Kidney (tissue), 14 donors: ENCODE measurements around the gene SLC15A4. TPM values are rescaled to one million over a fixed set of nuclear protein-coding genes. Genes with fewer than 3 reads are reported as not detected.

Experiments used
- DNase-seq, 5 donors: peaks; one replicate each; pipeline ENCODE4 v3.0.0-alpha.2; 2013 to 2020
- FAIRE-seq: peaks from 2 replicates; lab custom pipeline; 2012; peaks lifted over from hg19 to GRCh38; lab: Jason Lieb, UNC
- H3K27ac ChIP-seq, 2 donors: one replicate each; pipeline ENCODE4 v1.7.0; 2013; ENCODE audit warnings: low read depth in 2 of 2, low read length in 2 of 2, inconsistent platforms in 1 of 2
- H3K27me3 ChIP-seq: one replicate; pipeline ENCODE4 v1.7.1; 2013; ENCODE audit warnings: low read length, inconsistent platforms; ENCODE audit not compliant: control insufficient read depth, insufficient read depth
- H3K36me3 ChIP-seq, 3 donors: one replicate each; pipeline versions ENCODE4 v1.7.0 to v1.7.1; 2013; ENCODE audit warnings: low read length in 3 of 3, control low read depth in 1 of 3, inconsistent platforms in 1 of 3; ENCODE audit not compliant: insufficient read depth in 3 of 3, control insufficient read depth in 2 of 3
- H3K4me1 ChIP-seq, 3 donors: one replicate each; pipeline versions ENCODE4 v1.7.0 to v1.7.1; 2013; ENCODE audit warnings: low read length in 3 of 3, inconsistent platforms in 1 of 3, low read depth in 1 of 3; ENCODE audit not compliant: control insufficient read depth in 2 of 3, insufficient read depth in 2 of 3
- H3K4me3 ChIP-seq, 3 donors: one replicate each; pipeline versions ENCODE4 v1.7.0 to v1.8.1; 2013; ENCODE audit warnings: low read length in 3 of 3, control low read depth in 1 of 3, inconsistent platforms in 1 of 3
- H3K9ac ChIP-seq, 3 donors: one replicate each; pipeline versions ENCODE4 v1.7.0 to v1.7.1; 2013; ENCODE audit warnings: low read length in 3 of 3, control low read depth in 1 of 3, inconsistent platforms in 1 of 3
- H3K9me3 ChIP-seq, 3 donors: one replicate each; pipeline versions ENCODE4 v1.7.0 to v1.7.1; 2013; ENCODE audit warnings: low read length in 3 of 3, control low read depth in 1 of 3, inconsistent platforms in 1 of 3; ENCODE audit not compliant: control insufficient read depth in 2 of 3, insufficient read depth in 1 of 3
- intact Hi-C: fragments of 100-400 bp; cut with DNase I; formaldehyde crosslinking; loops from one replicate; pipeline ENCODE4 v1.11.1; 2022
- polyA plus RNA-seq: library from polyadenylated mRNA; stranded (reverse); fragments of 350-450 nt; fragmentation: Illumina TruSeq; extraction: RNeasy Lipid Tissue Mini Kit (QIAGEN cat#74804); gene quantifications from one replicate; pipeline ENCODE4 v1.2.3, GENCODE V29; 2014; ENCODE audit warnings: low read depth, low replicate concordance; ENCODE audit not compliant: insufficient read depth
- total RNA-seq: library from RNA; stranded (reverse); fragmentation: NEBNext Ultra II Directional; extraction: Animal tissue kit (Norgen Biotek cat#: 25700); gene quantifications from one replicate; pipeline ENCODE4 v1.2.1, GENCODE V29; 2021
- TF ChIP-seq, protein P1 (sequence below): IDR thresholded peaks from 3 replicates; pipeline ENCODE4 v1.5.1; 2012; ENCODE audit warnings: mild to moderate bottlenecking, moderate library complexity, borderline replicate concordance; ENCODE audit not compliant: insufficient read depth; ENCODE audit errors: extremely low read depth
- donor health status: control.
- donor health status: control.
- donor health status: control.
- donor health status: control.
- donor health status: control.
- donor health status: DM: yes; HTN: yes; CAD: no.
- donor health status: Normal renal cell carcinoma (clear cell type).

SLC15A4 gene
- total and polyA plus RNA-seq, 2 donors from 2014 or later, result 11.3 to 32.4 TPM

DNA sequence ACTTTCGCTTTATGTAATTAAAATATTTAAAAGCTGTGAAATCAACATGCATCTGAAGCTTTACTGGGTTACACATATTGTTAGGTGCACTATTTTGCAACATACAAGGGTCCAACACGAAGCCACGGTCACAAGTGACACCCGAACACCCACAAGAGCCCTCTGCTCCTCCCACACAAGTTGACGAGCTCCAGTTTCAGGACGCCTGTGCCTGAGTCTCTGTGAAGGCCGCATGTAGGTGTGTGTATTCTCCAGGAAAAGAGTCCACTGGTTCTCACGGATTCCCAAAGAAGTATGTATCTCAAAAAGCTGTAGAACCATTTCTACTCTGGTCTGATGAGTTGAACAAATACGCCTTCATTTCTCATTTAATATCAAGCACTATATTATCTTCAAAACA, 12.0 kb downstream of the SLC15A4 start:
- no peak for DNase-seq
- no peak overlapping the region for H3K27ac ChIP-seq
- peaks cover 0 to 2% (median 0%) of the 10 kb centered on the region in 3 donors for H3K4me1 ChIP-seq
- TF ChIP-seq, protein P1, sequence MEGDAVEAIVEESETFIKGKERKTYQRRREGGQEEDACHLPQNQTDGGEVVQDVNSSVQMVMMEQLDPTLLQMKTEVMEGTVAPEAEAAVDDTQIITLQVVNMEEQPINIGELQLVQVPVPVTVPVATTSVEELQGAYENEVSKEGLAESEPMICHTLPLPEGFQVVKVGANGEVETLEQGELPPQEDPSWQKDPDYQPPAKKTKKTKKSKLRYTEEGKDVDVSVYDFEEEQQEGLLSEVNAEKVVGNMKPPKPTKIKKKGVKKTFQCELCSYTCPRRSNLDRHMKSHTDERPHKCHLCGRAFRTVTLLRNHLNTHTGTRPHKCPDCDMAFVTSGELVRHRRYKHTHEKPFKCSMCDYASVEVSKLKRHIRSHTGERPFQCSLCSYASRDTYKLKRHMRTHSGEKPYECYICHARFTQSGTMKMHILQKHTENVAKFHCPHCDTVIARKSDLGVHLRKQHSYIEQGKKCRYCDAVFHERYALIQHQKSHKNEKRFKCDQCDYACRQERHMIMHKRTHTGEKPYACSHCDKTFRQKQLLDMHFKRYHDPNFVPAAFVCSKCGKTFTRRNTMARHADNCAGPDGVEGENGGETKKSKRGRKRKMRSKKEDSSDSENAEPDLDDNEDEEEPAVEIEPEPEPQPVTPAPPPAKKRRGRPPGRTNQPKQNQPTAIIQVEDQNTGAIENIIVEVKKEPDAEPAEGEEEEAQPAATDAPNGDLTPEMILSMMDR, result no peak
- no peak overlapping the region for H3K4me3 ChIP-seq
- FAIRE-seq, result no peak
- intact Hi-C loops, result no loop called here
- H3K9me3 ChIP-seq, result no peaks in the 10 kb centered on the region
- H3K9ac ChIP-seq, result no peak overlapping the region
- H3K27me3 ChIP-seq, result no peaks in the 10 kb centered on the region
- H3K36me3 ChIP-seq, result peaks cover 3 to 12% (median 11%) of the 10 kb centered on the region in 3 donors

DNA sequence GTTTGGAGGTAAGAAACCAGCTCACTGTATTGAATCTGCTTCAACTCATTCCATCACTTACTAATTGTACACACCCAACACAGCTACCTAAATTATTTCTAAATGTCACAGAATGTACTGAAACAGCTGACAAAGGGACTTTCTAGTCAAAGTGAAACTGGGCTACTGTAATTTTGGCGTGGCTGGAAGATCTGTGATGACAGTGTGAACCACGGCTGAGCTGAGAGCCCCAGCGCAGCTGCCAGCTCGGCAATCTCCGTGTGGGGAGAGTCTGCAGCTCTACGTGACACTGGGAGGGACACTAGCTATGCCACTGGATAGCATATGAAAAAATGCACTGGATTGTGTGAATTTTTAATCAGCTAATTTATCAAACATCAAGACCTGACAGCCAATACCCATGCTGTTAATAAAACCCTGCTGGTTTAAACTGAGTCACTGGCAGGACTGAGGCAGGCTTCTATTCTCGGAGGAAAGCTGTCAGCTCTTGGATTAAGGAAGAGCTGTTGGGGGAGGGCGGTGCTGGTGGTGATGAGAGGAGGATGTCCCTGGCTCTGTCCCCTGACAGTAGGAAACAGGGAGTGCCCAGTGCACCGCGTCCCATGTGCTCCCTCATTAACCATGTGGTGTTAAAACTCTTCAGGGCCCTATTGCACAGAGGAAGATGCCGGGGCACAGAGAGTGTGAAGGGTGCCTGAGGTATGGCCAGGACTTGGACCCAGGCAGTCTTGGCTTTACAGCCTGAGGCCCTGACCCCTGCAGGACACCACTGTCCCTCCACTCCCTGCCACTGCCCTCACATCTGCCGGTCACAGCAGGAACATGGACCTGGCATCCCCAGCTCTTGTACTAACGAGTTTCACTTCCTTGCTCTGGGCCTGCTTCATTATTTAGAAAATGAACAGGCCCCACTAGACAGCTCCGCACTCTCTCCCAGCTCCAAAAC, 13.3 kb downstream of the SLC15A4 start:
- H3K36me3 ChIP-seq, result peaks cover 3 to 12% (median 11%) of the 10 kb centered on the region in 3 donors
- no peak for DNase-seq

DNA sequence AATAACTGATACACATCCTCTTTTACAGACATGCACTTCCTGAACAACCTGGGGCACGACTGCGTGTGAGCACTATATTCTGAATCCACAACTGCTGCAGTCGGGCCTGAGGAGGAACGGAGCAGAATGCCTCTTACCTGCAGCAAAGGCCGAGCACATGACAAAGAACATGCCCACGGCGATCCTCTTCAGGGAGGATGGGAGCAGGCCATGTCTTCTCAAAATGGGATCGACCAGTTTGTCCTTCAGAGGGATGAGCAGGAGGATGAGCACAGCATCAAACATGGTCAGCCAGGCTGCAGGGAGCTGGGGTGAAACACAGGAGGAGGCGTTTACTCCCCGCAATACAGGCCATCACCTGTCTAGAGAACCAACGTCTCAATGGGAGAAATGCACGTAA, 15.1 kb downstream of the SLC15A4 start:
- TF ChIP-seq, protein P1, result no peak
- no peaks in the 10 kb centered on the region for H3K27me3 ChIP-seq
- no peak overlapping the region for H3K4me3 ChIP-seq
- peaks cover under 1 to 12% (median 5%) of the 10 kb centered on the region in 3 donors for H3K36me3 ChIP-seq
- intact Hi-C loops, result no loop called here
- no peak overlapping the region for H3K9ac ChIP-seq
- H3K27ac ChIP-seq, result no peak overlapping the region
- peaks cover 0 to 2% (median 0%) of the 10 kb centered on the region in 3 donors for H3K4me1 ChIP-seq
- DNase-seq (no peak), FAIRE-seq (no peak)
- H3K9me3 ChIP-seq, result no peaks in the 10 kb centered on the region

More for the DNA sequence above, 13.3 kb downstream of the SLC15A4 start:
- no peaks in the 10 kb centered on the region for H3K27me3 ChIP-seq
- no peak for FAIRE-seq
- no peaks in the 10 kb centered on the region for H3K9me3 ChIP-seq
- peaks cover 0 to 2% (median 0%) of the 10 kb centered on the region in 3 donors for H3K4me1 ChIP-seq
- intact Hi-C loops, result no loop called here
- H3K27ac ChIP-seq, result no peak overlapping the region
- no peak overlapping the region for H3K9ac ChIP-seq
- TF ChIP-seq, protein P1, result no peak
- H3K4me3 ChIP-seq, result no peak overlapping the region
